ENCODE data around the gene COG3. TPM values are rescaled to one million over a fixed set of nuclear protein-coding genes. Genes with fewer than 3 reads are reported as not detected.

The COG3 gene
- total RNA-seq, 1 experiment from 2014 or later = 17.6 TPM

- TF ChIP-seq, protein P1, sequence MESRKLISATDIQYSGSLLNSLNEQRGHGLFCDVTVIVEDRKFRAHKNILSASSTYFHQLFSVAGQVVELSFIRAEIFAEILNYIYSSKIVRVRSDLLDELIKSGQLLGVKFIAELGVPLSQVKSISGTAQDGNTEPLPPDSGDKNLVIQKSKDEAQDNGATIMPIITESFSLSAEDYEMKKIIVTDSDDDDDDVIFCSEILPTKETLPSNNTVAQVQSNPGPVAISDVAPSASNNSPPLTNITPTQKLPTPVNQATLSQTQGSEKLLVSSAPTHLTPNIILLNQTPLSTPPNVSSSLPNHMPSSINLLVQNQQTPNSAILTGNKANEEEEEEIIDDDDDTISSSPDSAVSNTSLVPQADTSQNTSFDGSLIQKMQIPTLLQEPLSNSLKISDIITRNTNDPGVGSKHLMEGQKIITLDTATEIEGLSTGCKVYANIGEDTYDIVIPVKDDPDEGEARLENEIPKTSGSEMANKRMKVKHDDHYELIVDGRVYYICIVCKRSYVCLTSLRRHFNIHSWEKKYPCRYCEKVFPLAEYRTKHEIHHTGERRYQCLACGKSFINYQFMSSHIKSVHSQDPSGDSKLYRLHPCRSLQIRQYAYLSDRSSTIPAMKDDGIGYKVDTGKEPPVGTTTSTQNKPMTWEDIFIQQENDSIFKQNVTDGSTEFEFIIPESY (IDR thresholded peaks at IDR 0.05; ENCODE audit: extremely low read depth, insufficient replicate concordance, low read length) = no peak
- TF ChIP-seq CEBPB (IDR thresholded peaks at IDR 0.05; ENCODE audit: low read depth) (no peak), POLR2A (IDR thresholded peaks at IDR 0.05; ENCODE audit: borderline replicate concordance, extremely low read depth, insufficient read depth, insufficient read length) (no peak), YY1 (IDR thresholded peaks at IDR 0.05; ENCODE audit: extremely low read depth, insufficient replicate concordance, low read depth, low read length) (no peak), ELF1 (IDR thresholded peaks at IDR 0.05; ENCODE audit: borderline replicate concordance, low read depth) (no peak)
These were observed 10.1 kb downstream of the COG3 start (continued) for GRCh38 chr13:45474584-45475454.

- no peaks in the 10 kb centered on the region for H3K4me1 ChIP-seq (ENCODE audit: control insufficient read depth in 1 of 2, insufficient read depth in 2 of 2, low read length in 2 of 2)
- POLR2A ChIA-PET = no interaction called here
- intact Hi-C loops (cut with micrococcal nuclease) = no loop called here
- no peak overlapping the region for H2AFZ ChIP-seq (ENCODE audit: low read depth, low read length, poor library complexity, severe bottlenecking)
- no peaks in the 10 kb centered on the region for H3K27me3 ChIP-seq (ENCODE audit: insufficient read depth, low read length)
- H3K79me2 ChIP-seq (ENCODE audit: insufficient read depth, low read length) = peaks cover 15% of the 10 kb centered on the region
- DNase-seq (ENCODE audit: low read depth, low spot score) (no peak), ATAC-seq (no peak)
- RAD21 ChIA-PET (ENCODE audit: low non-redundant PET in 1 of 2, low total read pairs in 2 of 2, uncharacterized antibody in 2 of 2, unreplicated experiment in 2 of 2) = no interaction called here
- H3K9me3 ChIP-seq (ENCODE audit: control insufficient read depth in 1 of 2, insufficient read depth in 1 of 2, low read depth in 1 of 2, low read length in 2 of 2) = no peaks in the 10 kb centered on the region
- H3K9me2 ChIP-seq (ENCODE audit: insufficient read depth) = no peaks in the 10 kb centered on the region
- no peak overlapping the region for H3K27ac ChIP-seq (ENCODE audit: low read depth, low read length)
- no peak overlapping the region for H3K4me3 ChIP-seq (replicated peaks in 1 of 2; ENCODE audit: low read depth in 1 of 2, low read length in 2 of 2)
- no peaks in the 10 kb centered on the region for H4K20me1 ChIP-seq (ENCODE audit: insufficient read depth)
- CTCF ChIA-PET = no interaction called here
- no peak overlapping the region for H3K9ac ChIP-seq (ENCODE audit: low read length)
- TSS peak; percentile 21 for BruUV-seq (replicated peaks)
- peaks cover 4 to 15% of the 10 kb centered on the region in 2 experiments for H3K36me3 ChIP-seq (ENCODE audit: control insufficient read depth in 1 of 2, insufficient read depth in 2 of 2, low read length in 2 of 2)
- H3K4me2 ChIP-seq (ENCODE audit: low read length) = no peak overlapping the region
- TF ChIP-seq ZNF274 (IDR thresholded peaks at IDR 0.05; ENCODE audit: low read depth, low read length) (no peak), ATF3 (IDR thresholded peaks at IDR 0.05) (no peak), EGR1 (IDR thresholded peaks at IDR 0.05; ENCODE audit: low read depth) (no peak), POLR2AphosphoS5 (IDR thresholded peaks at IDR 0.05; ENCODE audit: low read depth, low read length) (no peak), FOSL1 (IDR thresholded peaks at IDR 0.05; ENCODE audit: low read depth) (no peak), EZH2 (IDR thresholded peaks at IDR 0.05) (no peak), ELF1 (IDR thresholded peaks at IDR 0.05; ENCODE audit: borderline replicate concordance, low read depth) (no peak), POLR2A (IDR thresholded peaks at IDR 0.05; ENCODE audit: borderline replicate concordance, extremely low read depth, insufficient read depth, insufficient read length) (no peak)
- TF ChIP-seq, protein P1 (IDR thresholded peaks at IDR 0.05; ENCODE audit: extremely low read depth, insufficient replicate concordance, low read length) = no peak
- TF ChIP-seq, protein P2, sequence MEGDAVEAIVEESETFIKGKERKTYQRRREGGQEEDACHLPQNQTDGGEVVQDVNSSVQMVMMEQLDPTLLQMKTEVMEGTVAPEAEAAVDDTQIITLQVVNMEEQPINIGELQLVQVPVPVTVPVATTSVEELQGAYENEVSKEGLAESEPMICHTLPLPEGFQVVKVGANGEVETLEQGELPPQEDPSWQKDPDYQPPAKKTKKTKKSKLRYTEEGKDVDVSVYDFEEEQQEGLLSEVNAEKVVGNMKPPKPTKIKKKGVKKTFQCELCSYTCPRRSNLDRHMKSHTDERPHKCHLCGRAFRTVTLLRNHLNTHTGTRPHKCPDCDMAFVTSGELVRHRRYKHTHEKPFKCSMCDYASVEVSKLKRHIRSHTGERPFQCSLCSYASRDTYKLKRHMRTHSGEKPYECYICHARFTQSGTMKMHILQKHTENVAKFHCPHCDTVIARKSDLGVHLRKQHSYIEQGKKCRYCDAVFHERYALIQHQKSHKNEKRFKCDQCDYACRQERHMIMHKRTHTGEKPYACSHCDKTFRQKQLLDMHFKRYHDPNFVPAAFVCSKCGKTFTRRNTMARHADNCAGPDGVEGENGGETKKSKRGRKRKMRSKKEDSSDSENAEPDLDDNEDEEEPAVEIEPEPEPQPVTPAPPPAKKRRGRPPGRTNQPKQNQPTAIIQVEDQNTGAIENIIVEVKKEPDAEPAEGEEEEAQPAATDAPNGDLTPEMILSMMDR (IDR thresholded peaks at IDR 0.05 in 2 of 3, conservative IDR thresholded peaks at IDR 0.05 in 1 of 3; ENCODE audit: borderline replicate concordance in 1 of 3, insufficient read depth in 1 of 3, low read depth in 2 of 3, low read length in 2 of 3) = no peak
These were observed 14.9 kb downstream of the COG3 start for GRCh38 chr13:45479661-45480060.
